Lung (tissue), 12 donors: ENCODE results near the gene CAMKMT. TPM values are rescaled to one million over a fixed set of nuclear protein-coding genes. Genes with fewer than 3 reads are reported as not detected.
"Not testable (repeated sequence)": the region's sequence is repeated elsewhere in the genome, so short reads cannot be mapped to it uniquely, and the experiment has no call there.

Experiments used
- ATAC-seq: fragments of 200-7000 bp; cut with Tn5 transposase; one replicate; pipeline ENCODE4 v1.9.1; 2020; ENCODE audit warnings: moderate number of reproducible peaks; ENCODE audit not compliant: insufficient read depth, low FRiP score
- DNase-seq, 3 donors: peaks; one replicate each; pipeline ENCODE4 v3.0.0-alpha.2; 2013 to 2017
- H3K27ac ChIP-seq, 2 donors: one replicate each; pipeline ENCODE4 v1.5.1; 2013; ENCODE audit warnings: mild to moderate bottlenecking in 2 of 2, moderate library complexity in 2 of 2, control low read depth in 1 of 2, inconsistent platforms in 1 of 2, low read depth in 1 of 2, low read length in 1 of 2
- H3K27me3 ChIP-seq, 3 donors: one replicate each; pipeline ENCODE4 v1.5.1; 2013; ENCODE audit warnings: low read length in 2 of 3; ENCODE audit not compliant: control insufficient read depth in 3 of 3, insufficient read depth in 3 of 3
- H3K36me3 ChIP-seq, 4 donors: one replicate each; pipeline ENCODE4 v1.5.1; 2013; ENCODE audit warnings: low read length in 4 of 4, mild to moderate bottlenecking in 1 of 4, moderate library complexity in 1 of 4; ENCODE audit not compliant: control insufficient read depth in 4 of 4, insufficient read depth in 4 of 4
- H3K4me1 ChIP-seq, 5 donors: one replicate each; pipeline ENCODE4 v1.5.1; 2013; ENCODE audit warnings: low read length in 5 of 5, mild to moderate bottlenecking in 2 of 5, moderate library complexity in 1 of 5; ENCODE audit not compliant: control insufficient read depth in 5 of 5, insufficient read depth in 5 of 5
- H3K4me3 ChIP-seq: one replicate; pipeline ENCODE4 v1.5.1; 2013; ENCODE audit warnings: mild to moderate bottlenecking, control low read depth, moderate library complexity
- H3K9ac ChIP-seq, 2 donors: one replicate each; pipeline ENCODE4 v1.5.1; 2013; ENCODE audit warnings: low read length in 2 of 2, control low read depth in 1 of 2; ENCODE audit not compliant: insufficient read depth in 1 of 2
- H3K9me3 ChIP-seq, 4 donors: one replicate each; pipeline ENCODE4 v1.5.1; 2013; ENCODE audit warnings: low read length in 3 of 4, mild to moderate bottlenecking in 1 of 4, moderate library complexity in 1 of 4; ENCODE audit not compliant: control insufficient read depth in 4 of 4, insufficient read depth in 3 of 4
- WGBS, 2 donors: extraction: QIAGEN DNeasy Blood & Tissue Kit; methylation state at CpG; one replicate each; pipeline ENCODE4 v1.1.7; 2013; 5-methylcytosine and 5-hydroxymethylcytosine counted together
- polyA plus RNA-seq, 2 donors: library from polyadenylated mRNA; stranded (reverse); fragments of 200-250 nt; gene quantifications; one replicate each; pipeline ENCODE4 v1.2.1, GENCODE V29; 2013
- total RNA-seq, 2 donors: library from RNA; depleted of rRNA in 1 of 2; stranded (reverse); fragments of >200 nt in 1 of 2; gene quantifications; one replicate each; pipeline ENCODE4 v1.2.1, GENCODE V29; 2014 to 2021
- TF ChIP-seq, protein P1 (sequence below): IDR thresholded peaks from 2 replicates; pipeline ENCODE4 v1.5.1; 2012; ENCODE audit warnings: mild to moderate bottlenecking; ENCODE audit errors: control extremely low read depth, extremely low read depth
- donor health status: control.
- donor health status: control.
- donor health status: Bipolar disorder and iron deficiency.
- donor health status: healthy.
- donor health status: DM: yes; HTN: yes; CAD: no.

CAMKMT gene
- total and polyA plus RNA-seq, 4 donors, result 3.6 to 19.7 (median 8.4) TPM

DNA sequence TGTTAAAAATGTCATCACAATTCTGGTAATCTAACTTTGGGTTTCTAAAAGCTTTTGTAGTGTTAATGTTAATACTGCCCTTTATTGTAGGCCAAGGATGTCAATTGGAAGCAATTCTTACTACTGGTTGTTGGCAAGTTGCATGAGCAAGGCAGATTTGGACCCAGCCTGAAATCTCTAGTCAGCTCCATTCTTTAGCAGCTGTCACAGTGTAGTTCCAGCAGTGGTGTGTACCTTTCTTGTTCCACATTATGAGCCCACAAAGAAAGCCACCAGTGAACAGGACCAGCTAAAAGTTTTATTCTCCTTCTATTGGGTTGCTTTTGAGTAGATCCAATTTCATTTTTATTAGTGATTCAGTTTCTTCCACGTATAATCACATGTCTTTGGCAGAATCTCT lies 133.8 kb downstream of the CAMKMT start:
- ATAC-seq (no peak), DNase-seq (no peak)
- no peaks in the 10 kb centered on the region for H3K9me3 ChIP-seq
- H3K9ac ChIP-seq, result no peak overlapping the region
- H3K27me3 ChIP-seq, result no peaks in the 10 kb centered on the region
- WGBS, 2 donors, result 81 to 97% methylated on average over 1 of the region's 1 CpG
- no peak overlapping the region for H3K4me3 ChIP-seq
- H3K27ac ChIP-seq, result no peak overlapping the region
- TF ChIP-seq, protein P1, sequence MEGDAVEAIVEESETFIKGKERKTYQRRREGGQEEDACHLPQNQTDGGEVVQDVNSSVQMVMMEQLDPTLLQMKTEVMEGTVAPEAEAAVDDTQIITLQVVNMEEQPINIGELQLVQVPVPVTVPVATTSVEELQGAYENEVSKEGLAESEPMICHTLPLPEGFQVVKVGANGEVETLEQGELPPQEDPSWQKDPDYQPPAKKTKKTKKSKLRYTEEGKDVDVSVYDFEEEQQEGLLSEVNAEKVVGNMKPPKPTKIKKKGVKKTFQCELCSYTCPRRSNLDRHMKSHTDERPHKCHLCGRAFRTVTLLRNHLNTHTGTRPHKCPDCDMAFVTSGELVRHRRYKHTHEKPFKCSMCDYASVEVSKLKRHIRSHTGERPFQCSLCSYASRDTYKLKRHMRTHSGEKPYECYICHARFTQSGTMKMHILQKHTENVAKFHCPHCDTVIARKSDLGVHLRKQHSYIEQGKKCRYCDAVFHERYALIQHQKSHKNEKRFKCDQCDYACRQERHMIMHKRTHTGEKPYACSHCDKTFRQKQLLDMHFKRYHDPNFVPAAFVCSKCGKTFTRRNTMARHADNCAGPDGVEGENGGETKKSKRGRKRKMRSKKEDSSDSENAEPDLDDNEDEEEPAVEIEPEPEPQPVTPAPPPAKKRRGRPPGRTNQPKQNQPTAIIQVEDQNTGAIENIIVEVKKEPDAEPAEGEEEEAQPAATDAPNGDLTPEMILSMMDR, result no peak
- H3K4me1 ChIP-seq, result no peaks in the 10 kb centered on the region
- no peaks in the 10 kb centered on the region for H3K36me3 ChIP-seq

DNA sequence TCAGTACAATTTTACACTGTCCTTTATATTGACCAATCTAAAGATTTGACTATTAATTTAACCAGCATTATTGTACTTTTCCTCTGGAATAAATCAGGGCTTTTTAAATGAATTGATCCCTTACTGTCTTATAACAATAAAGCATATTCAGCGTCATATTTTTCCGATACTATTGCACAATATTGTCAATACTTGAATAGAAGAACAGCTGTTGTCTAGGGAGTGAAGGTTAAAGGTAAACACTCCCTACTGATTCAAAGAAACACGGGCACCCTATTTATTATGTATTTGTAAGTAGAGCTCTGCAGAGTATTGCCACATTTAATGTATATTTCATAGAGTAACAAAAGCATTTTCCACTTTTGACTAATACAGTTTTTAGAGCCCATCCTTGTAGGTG lies 134.4 kb downstream of the CAMKMT start:
- H3K9me3 ChIP-seq, result no peaks in the 10 kb centered on the region
- 84 to 93% methylated on average over 3 of the region's 3 CpGs for WGBS, 2 donors
- DNase-seq (no peak), ATAC-seq (no peak)
- TF ChIP-seq, protein P1, result no peak
- no peaks in the 10 kb centered on the region for H3K4me1 ChIP-seq
- no peak overlapping the region for H3K4me3 ChIP-seq
- H3K27ac ChIP-seq, result no peak overlapping the region
- no peaks in the 10 kb centered on the region for H3K27me3 ChIP-seq
- H3K36me3 ChIP-seq, result no peaks in the 10 kb centered on the region
- no peak overlapping the region for H3K9ac ChIP-seq

DNA sequence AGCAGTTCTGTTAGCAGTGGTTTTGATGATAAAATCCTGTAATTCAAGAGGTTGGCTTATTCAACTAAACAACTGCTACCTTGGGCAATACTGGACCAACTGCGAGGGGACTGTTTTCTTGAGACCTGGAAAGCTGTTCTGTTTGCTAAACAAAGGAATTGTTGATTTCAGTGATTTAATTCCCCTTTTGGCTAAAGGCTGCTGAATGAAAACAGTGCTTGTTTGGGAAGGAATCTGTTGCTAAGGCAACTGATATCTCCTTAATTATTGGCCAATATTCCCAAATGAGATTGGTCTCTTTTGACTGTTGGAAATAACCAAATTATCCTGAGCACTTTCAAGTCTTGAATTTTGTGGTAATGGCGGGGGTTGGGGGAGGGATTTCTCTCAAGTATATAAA lies 136.8 kb downstream of the CAMKMT start:
- H3K4me1 ChIP-seq, result no peaks in the 10 kb centered on the region
- no peaks in the 10 kb centered on the region for H3K36me3 ChIP-seq
- H3K27me3 ChIP-seq, result no peaks in the 10 kb centered on the region
- TF ChIP-seq, protein P1, result no peak
- H3K9ac ChIP-seq, result no peak overlapping the region
- no peaks in the 10 kb centered on the region for H3K9me3 ChIP-seq
- DNase-seq (peak in 2 of 3 donors; percentile 37 to 52), ATAC-seq (no peak)
- no peak overlapping the region for H3K27ac ChIP-seq
- WGBS, 2 donors, result 82 to 94% methylated on average over 2 of the region's 2 CpGs
- no peak overlapping the region for H3K4me3 ChIP-seq

DNA sequence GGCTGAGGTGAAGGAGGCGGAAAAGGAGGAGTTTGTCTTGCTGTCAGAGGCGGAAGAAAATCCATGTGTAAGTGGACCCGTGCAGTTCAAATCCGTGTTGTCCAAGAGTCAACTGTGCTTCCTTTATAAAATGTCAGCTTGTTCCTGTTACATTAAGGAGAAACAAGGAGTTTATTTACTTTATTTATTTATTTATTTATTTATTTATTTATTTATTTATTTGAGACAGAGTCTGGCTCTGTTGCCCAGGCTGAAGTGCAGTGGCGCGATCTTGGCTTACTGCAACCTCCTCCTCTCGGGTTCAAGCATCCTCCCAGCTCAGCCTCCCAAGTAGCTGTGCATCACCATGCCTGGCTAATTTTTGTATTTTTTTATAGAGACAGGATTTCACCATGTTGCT lies 143.9 kb downstream of the CAMKMT start:
- not testable (repeated sequence) for H3K4me1 ChIP-seq, ATAC-seq, H3K4me3 ChIP-seq, H3K27me3 ChIP-seq, DNase-seq, H3K36me3 ChIP-seq, H3K9me3 ChIP-seq, H3K9ac ChIP-seq, H3K27ac ChIP-seq
- 97 to 98% methylated on average over 7 of the region's 7 CpGs for WGBS, 2 donors
